PC-3 (cell line): Measurements from ENCODE around the gene MASP2. TPM values are rescaled to one million over a fixed set of nuclear protein-coding genes. Genes with fewer than 3 reads are reported as not detected.
"Not testable (repeated sequence)": the region's sequence is repeated elsewhere in the genome, so short reads cannot be mapped to it uniquely, and the experiment has no call there.

Experiments used
- ATAC-seq: fragments of 200-7000 bp; cut with Tn5 transposase; 2 replicates; pipeline ENCODE4 v1.9.1; 2020; ENCODE audit warnings: mild to moderate bottlenecking, moderate library complexity
- BruUV-seq: library from RNA; stranded (reverse); fragments of 400-500 nt; replicated peaks from 2 replicates; lab custom pipeline; 2021; lab: Mats Ljungman, UMichigan
- CTCF ChIA-PET: fragments of 300-600 bp; sonication (Branson Sonifier 250); formaldehyde crosslinking; loops from one replicate; lab custom pipeline; 2022; ENCODE audit warnings: antibody characterized with exemption; lab: Charles Lee
- POLR2A ChIA-PET: fragments of 300-600 bp; sonication (Branson Sonifier 250); formaldehyde crosslinking; loops from one replicate; lab custom pipeline; 2022; ENCODE audit warnings: antibody characterized with exemption; ENCODE audit not compliant: unreplicated experiment; lab: Charles Lee
- DNase-seq: peaks from one replicate; pipeline ENCODE4 v3.0.0-alpha.2; 2015
- H2AFZ ChIP-seq: fragments of 300-600 bp; sonication (generic); 2 replicates; pipeline ENCODE4 v1.6.0; 2016; ENCODE audit warnings: antibody characterized with exemption, low read length
- H3F3A ChIP-seq: fragments of 300-600 bp; sonication (generic); one replicate; pipeline ENCODE4 v1.6.0; 2017; ENCODE audit warnings: antibody characterized with exemption, low read length, control low read depth, mild to moderate bottlenecking; ENCODE audit not compliant: unreplicated experiment
- H3K27ac ChIP-seq: fragments of 300-600 bp; sonication (generic); 2 replicates; pipeline ENCODE4 v1.5.1; 2016; ENCODE audit warnings: mild to moderate bottlenecking, low read length
- H3K27me3 ChIP-seq: fragments of 300-600 bp; sonication (generic); 2 replicates; pipeline ENCODE4 v1.6.1; 2016; ENCODE audit warnings: low read length, mixed read lengths
- H3K36me3 ChIP-seq: fragments of 300-600 bp; sonication (generic); 2 replicates; pipeline ENCODE4 v1.6.1; 2016; ENCODE audit warnings: low read depth, mixed run types, low read length, mixed read lengths
- H3K4me1 ChIP-seq: fragments of 300-600 bp; sonication (generic); 2 replicates; pipeline ENCODE4 v1.5.1; 2016; ENCODE audit warnings: low read length; ENCODE audit not compliant: insufficient read depth
- H3K4me2 ChIP-seq: fragments of 300-600 bp; sonication (generic); 2 replicates; pipeline ENCODE4 v1.6.0; 2016; ENCODE audit warnings: low read length
- H3K4me3 ChIP-seq: fragments of 300-600 bp; sonication (generic); 2 replicates; pipeline ENCODE4 v1.5.1; 2016; ENCODE audit warnings: mild to moderate bottlenecking, low read length, mixed read lengths
- H3K79me2 ChIP-seq: fragments of 300-600 bp; sonication (generic); 2 replicates; pipeline ENCODE4 v1.6.1; 2017; ENCODE audit warnings: low read length, mixed read lengths
- H3K9ac ChIP-seq: fragments of 300-600 bp; sonication (generic); 2 replicates; pipeline ENCODE4 v1.6.0; 2016; ENCODE audit warnings: mild to moderate bottlenecking, low read length
- H3K9me2 ChIP-seq: fragments of 300-600 bp; sonication (generic); replicated peaks from 2 replicates; pipeline ENCODE4 v1.6.1; 2016; ENCODE audit warnings: mixed run types, low read length, mixed read lengths
- H3K9me3 ChIP-seq: fragments of 300-600 bp; sonication (generic); 2 replicates; pipeline ENCODE4 v1.6.1; 2016; ENCODE audit warnings: low read length, mixed read lengths
- H4K20me1 ChIP-seq: fragments of 300-600 bp; sonication (generic); 2 replicates; pipeline ENCODE4 v1.6.1; 2016; ENCODE audit warnings: low read length, mixed read lengths
- CTCF ChIP-seq: fragments of 300-600 bp; sonication (generic); conservative IDR thresholded peaks from 2 replicates; pipeline ENCODE4 v1.5.1; 2017; ENCODE audit warnings: antibody characterized with exemption, low read depth, mild to moderate bottlenecking, low read length
- EZH2 ChIP-seq: fragments of 300-600 bp; sonication (generic); IDR thresholded peaks from one replicate; pipeline ENCODE4 v1.6.1; 2017; ENCODE audit warnings: antibody characterized with exemption, mild to moderate bottlenecking, low read length; ENCODE audit not compliant: unreplicated experiment
- EZH2phosphoT487 ChIP-seq: fragments of 300-600 bp; sonication (generic); IDR thresholded peaks from 2 replicates; pipeline ENCODE4 v1.6.1; 2018; ENCODE audit warnings: mild to moderate bottlenecking, antibody characterized with exemption, low read length, borderline replicate concordance
- intact Hi-C: fragments of 100-400 bp; cut with micrococcal nuclease; formaldehyde crosslinking; loops from 2 replicates; pipeline ENCODE4 v1.9.0; 2023
- total RNA-seq: library from RNA; depleted of rRNA; stranded (reverse); fragments of >200 nt; gene quantifications from 2 replicates; pipeline ENCODE4 v1.2.3, GENCODE V29; 2014

MASP2 gene
- total RNA-seq, 1 experiment from 2014 or later: 0.26 TPM

- CTCF ChIA-PET: no interaction called here
- no peaks in the 10 kb centered on the region for H3K4me1 ChIP-seq
- no peaks in the 10 kb centered on the region for H3K27me3 ChIP-seq
- no peaks in the 10 kb centered on the region for H3F3A ChIP-seq
- H3K36me3 ChIP-seq: peaks cover 11% of the 10 kb centered on the region
- intact Hi-C loops: no loop called here
- TF ChIP-seq CTCF: no peak
- H3K27ac ChIP-seq: no peak overlapping the region
- peaks cover 5% of the 10 kb centered on the region; the same call in 1 of the 2 replicates for H3K79me2 ChIP-seq
- no peaks in the 10 kb centered on the region for H4K20me1 ChIP-seq
- no peak overlapping the region for H2AFZ ChIP-seq
- DNase-seq (no peak), ATAC-seq (peak; percentile 16; the same call in 1 of the 2 replicates)
- H3K9me3 ChIP-seq: no peaks in the 10 kb centered on the region
- POLR2A ChIA-PET: interaction anchor here (0.7 kb wide), 1 partner anchor 20 kb away, joined by 4 read pairs; no protein-coding TSS in a partner anchor
- TSS peak; percentile 6 for BruUV-seq
- H3K9me2 ChIP-seq: no peaks in the 10 kb centered on the region
- H3K9ac ChIP-seq: no peak overlapping the region
- no peak overlapping the region for H3K4me3 ChIP-seq
- no peak overlapping the region for H3K4me2 ChIP-seq
Measured at GRCh38 chr1:11051781-11052511, 4.9 kb upstream of the MASP2 start.

- POLR2A ChIA-PET, H3K79me2 ChIP-seq, ATAC-seq, DNase-seq, H3F3A ChIP-seq, H3K9ac ChIP-seq, H3K9me2 ChIP-seq, H3K36me3 ChIP-seq, H3K4me1 ChIP-seq, H3K4me2 ChIP-seq, intact Hi-C loops, BruUV-seq, H4K20me1 ChIP-seq, H3K9me3 ChIP-seq, H3K27ac ChIP-seq, H2AFZ ChIP-seq, H3K27me3 ChIP-seq, H3K4me3 ChIP-seq: not testable (repeated sequence)
- CTCF ChIA-PET: interaction anchor here (0.6 to 1.8 kb wide), 2 partner anchors 14 to 54 kb away, joined by 4 to 9 read pairs; no protein-coding TSS in a partner anchor
Measured at GRCh38 chr1:11051121-11051520, 4.1 kb upstream of the MASP2 start.

- CTCF ChIA-PET: no interaction called here
Measured at GRCh38 chr1:11046270-11046566, 821 bp downstream of the MASP2 start.

More at GRCh38 chr1:11046270-11046566, 821 bp downstream of the MASP2 start:
- H3K4me1 ChIP-seq: no peaks in the 10 kb centered on the region
- BruUV-seq: no TSS peak
- no peak overlapping the region for H2AFZ ChIP-seq
- no peak overlapping the region for H3K4me3 ChIP-seq
- TF ChIP-seq CTCF: no peak
- no peak for TF ChIP-seq EZH2phosphoT487
- TF ChIP-seq EZH2: no peak
- no peaks in the 10 kb centered on the region for H3K36me3 ChIP-seq
- H3K4me2 ChIP-seq: no peak overlapping the region
- no peaks in the 10 kb centered on the region for H3F3A ChIP-seq
- no peak overlapping the region for H3K9ac ChIP-seq
- intact Hi-C loops: no loop called here
- no peaks in the 10 kb centered on the region for H3K79me2 ChIP-seq
- no peak for ATAC-seq
- no peaks in the 10 kb centered on the region for H3K9me3 ChIP-seq
- H3K27me3 ChIP-seq: no peaks in the 10 kb centered on the region
- POLR2A ChIA-PET: no interaction called here
- H3K27ac ChIP-seq: no peak overlapping the region
- no peak for DNase-seq
- no peaks in the 10 kb centered on the region for H3K9me2 ChIP-seq
- H4K20me1 ChIP-seq: no peaks in the 10 kb centered on the region
